Prostate gland (tissue), 2 donors: ENCODE results near the gene ZDHHC18. TPM values are rescaled to one million over a fixed set of nuclear protein-coding genes. Genes with fewer than 3 reads are reported as not detected.

ENCODE experiments used
- DNase-seq: peaks from one replicate; pipeline ENCODE4 v3.0.0-alpha.2; 2019; ENCODE audit warnings: low spot score
- H3K27ac ChIP-seq, 2 donors: fragments of 200-600 bp; sonication (generic); 2 replicates each; pipeline ENCODE4 v1.5.1; 2017 to 2019
- H3K27me3 ChIP-seq: fragments of 200-600 bp; sonication (generic); replicated peaks from 2 replicates; pipeline ENCODE4 v1.5.1; 2019; ENCODE audit not compliant: insufficient read depth
- H3K36me3 ChIP-seq, 2 donors: fragments of 200-600 bp; sonication (generic); 1 replicate in 1 of 2; 2 replicates in 1 of 2; pipeline versions ENCODE4 v1.5.1 to v1.8.1; 2017 to 2019
- H3K4me1 ChIP-seq: fragments of 200-600 bp; sonication (generic); replicated peaks from 2 replicates; pipeline ENCODE4 v1.5.1; 2019
- H3K4me3 ChIP-seq, 2 donors: fragments of 200-600 bp; sonication (generic); 2 replicates each; pipeline ENCODE4 v1.5.1; 2017 to 2019
- H3K9me3 ChIP-seq: fragments of 200-600 bp; sonication (generic); 2 replicates; pipeline ENCODE4 v1.5.1; 2017
- POLR2A ChIP-seq: fragments of 450-650 bp; IDR thresholded peaks from one replicate; pipeline ENCODE4 v1.6.1; 2016; ENCODE audit warnings: antibody characterized with exemption, mild to moderate bottlenecking
- POLR2AphosphoS5 ChIP-seq: sonication (generic); formaldehyde crosslinking; IDR thresholded peaks from one replicate; pipeline ENCODE4 v1.6.1; 2017; ENCODE audit warnings: antibody characterized with exemption
- WGBS: methylation state at CpG from one replicate; pipeline ENCODE4 v1.1.5; 2018; 5-methylcytosine and 5-hydroxymethylcytosine counted together
- intact Hi-C: fragments of 100-400 bp; cut with DNase I; formaldehyde crosslinking; loops from one replicate; pipeline ENCODE4 v1.14.2; 2022
- total RNA-seq, 2 donors: library from RNA; depleted of rRNA; stranded (reverse); fragments of >200 nt; gene quantifications; one replicate each; pipeline ENCODE4 v1.1.0, GENCODE V29; 2016
- TF ChIP-seq, protein P1 (sequence below), 4 experiments: fragments of 200-600 bp in 2 of 4; fragments of 450-650 bp in 2 of 4; sonication (generic) in 2 of 4; IDR thresholded peaks; 1 replicate in 3 of 4; 2 replicates in 1 of 4; pipeline ENCODE4 v1.5.1; 2016 to 2019; ENCODE audit warnings: antibody characterized with exemption in 4 of 4, mild to moderate bottlenecking in 2 of 4, moderate library complexity in 2 of 4

ZDHHC18 gene
- total RNA-seq, 2 donors from 2014 or later = 20.0 to 30.7 TPM

GRCh38 chr1:26788515-26788785, 38.0 kb upstream of the ZDHHC18 start:
- under 1% methylated on average over 10 of the region's 10 CpGs for WGBS
- DNase-seq = no peak
- Histone ChIP-seq H3K4me3 (peak overlapping the region; percentile 70 to 77), H3K4me1 (peaks cover 12% of the 10 kb centered on the region), H3K27ac (peak overlapping the region; percentile 99), H3K27me3 (no peaks in the 10 kb centered on the region), H3K36me3 (no peaks in the 10 kb centered on the region), H3K9me3 (no peaks in the 10 kb centered on the region)
- TF ChIP-seq POLR2AphosphoS5 = no peak
- TF ChIP-seq POLR2A = no peak
- TF ChIP-seq, protein P1, sequence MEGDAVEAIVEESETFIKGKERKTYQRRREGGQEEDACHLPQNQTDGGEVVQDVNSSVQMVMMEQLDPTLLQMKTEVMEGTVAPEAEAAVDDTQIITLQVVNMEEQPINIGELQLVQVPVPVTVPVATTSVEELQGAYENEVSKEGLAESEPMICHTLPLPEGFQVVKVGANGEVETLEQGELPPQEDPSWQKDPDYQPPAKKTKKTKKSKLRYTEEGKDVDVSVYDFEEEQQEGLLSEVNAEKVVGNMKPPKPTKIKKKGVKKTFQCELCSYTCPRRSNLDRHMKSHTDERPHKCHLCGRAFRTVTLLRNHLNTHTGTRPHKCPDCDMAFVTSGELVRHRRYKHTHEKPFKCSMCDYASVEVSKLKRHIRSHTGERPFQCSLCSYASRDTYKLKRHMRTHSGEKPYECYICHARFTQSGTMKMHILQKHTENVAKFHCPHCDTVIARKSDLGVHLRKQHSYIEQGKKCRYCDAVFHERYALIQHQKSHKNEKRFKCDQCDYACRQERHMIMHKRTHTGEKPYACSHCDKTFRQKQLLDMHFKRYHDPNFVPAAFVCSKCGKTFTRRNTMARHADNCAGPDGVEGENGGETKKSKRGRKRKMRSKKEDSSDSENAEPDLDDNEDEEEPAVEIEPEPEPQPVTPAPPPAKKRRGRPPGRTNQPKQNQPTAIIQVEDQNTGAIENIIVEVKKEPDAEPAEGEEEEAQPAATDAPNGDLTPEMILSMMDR (IDR thresholded peaks at IDR 0.05) = no peak
- intact Hi-C loops = loop anchor here (2.0 kb wide), 1 partner anchor 94 kb away; no protein-coding TSS in a partner anchor

DNA sequence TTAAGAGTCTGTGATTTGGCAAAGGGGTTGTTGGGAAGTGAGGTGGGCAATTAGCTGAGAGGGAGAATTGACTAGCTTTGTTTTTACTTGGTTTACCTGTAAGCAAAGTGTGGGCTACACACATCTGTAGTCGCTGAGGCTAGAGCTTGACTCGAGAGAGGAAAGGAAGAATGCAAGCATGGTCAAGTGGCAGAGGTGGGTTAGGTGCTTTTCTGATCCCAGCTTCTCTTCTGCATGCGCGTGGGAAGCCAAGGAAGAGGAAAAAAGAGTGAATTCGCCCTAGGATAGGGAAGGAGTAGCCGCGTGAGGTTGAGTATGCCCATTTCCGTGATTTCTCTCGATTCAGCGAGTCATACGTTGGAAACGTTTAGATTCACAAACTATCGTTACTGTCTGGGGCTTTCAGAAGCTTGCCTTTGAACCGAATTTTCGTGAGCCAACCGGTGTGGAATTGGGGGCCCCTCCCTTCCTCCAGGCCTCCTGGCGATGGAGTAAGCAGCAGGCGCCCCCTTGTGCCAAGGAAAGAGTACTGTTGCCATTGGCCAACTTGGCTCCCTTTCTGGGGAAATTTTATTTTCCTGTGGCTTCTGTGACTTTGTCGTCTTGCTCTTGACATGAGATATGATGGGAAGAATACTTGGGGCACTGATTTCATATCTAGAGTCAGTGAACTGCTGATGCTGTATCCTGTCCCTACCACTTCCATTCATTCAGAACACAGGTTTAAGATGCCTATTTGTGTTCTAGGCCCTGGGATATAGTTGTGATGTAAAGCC, 37.5 kb upstream of the ZDHHC18 start:
- no peaks in the 10 kb centered on the region for H3K36me3 ChIP-seq
- H3K4me1 ChIP-seq = peaks cover 12% of the 10 kb centered on the region
- peak overlapping the region; percentile 70 to 77 for H3K4me3 ChIP-seq
- H3K27me3 ChIP-seq = no peaks in the 10 kb centered on the region
- H3K27ac ChIP-seq = peak overlapping the region; percentile 99
- intact Hi-C loops = loop anchor here (1.0 to 2.0 kb wide), 3 partner anchors 94 to 187 kb away; no protein-coding TSS in a partner anchor
- peak; percentile 88 for DNase-seq
- H3K9me3 ChIP-seq = no peaks in the 10 kb centered on the region
- under 1% methylated on average over 19 of the region's 19 CpGs for WGBS
- TF ChIP-seq POLR2A (peak; percentile 17), POLR2AphosphoS5 (peak; percentile 89)
- TF ChIP-seq, protein P1 (IDR thresholded peaks at IDR 0.05) = peak; percentile 94 to 99 (median 96)

DNA sequence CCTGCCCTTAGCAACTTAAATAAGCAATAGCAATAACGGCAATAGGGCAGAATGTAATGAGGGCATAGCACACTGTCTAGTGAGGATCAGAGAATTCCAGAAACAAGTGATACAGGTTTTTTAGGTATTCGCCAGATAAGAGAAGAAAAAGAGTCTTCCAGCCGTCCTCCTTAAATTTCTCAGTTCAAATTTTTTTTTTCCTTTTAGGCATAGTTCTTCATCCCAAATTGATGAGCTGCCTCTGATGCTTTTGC, 36.9 kb upstream of the ZDHHC18 start:
- no peak for DNase-seq
- WGBS = 49% methylated on average over 3 of the region's 3 CpGs
- Histone ChIP-seq H3K36me3 (no peaks in the 10 kb centered on the region), H3K9me3 (no peaks in the 10 kb centered on the region), H3K27me3 (no peaks in the 10 kb centered on the region), H3K4me3 (no peak overlapping the region), H3K27ac (peak overlapping the region in 1 of 2 donors; percentile 99), H3K4me1 (peaks cover 12% of the 10 kb centered on the region)
- no peak for TF ChIP-seq POLR2AphosphoS5
- no peak for TF ChIP-seq POLR2A
- TF ChIP-seq, protein P1 (IDR thresholded peaks at IDR 0.05) = no peak
- intact Hi-C loops = loop anchor here (1.0 to 2.0 kb wide), 3 partner anchors 95 to 187 kb away; no protein-coding TSS in a partner anchor

DNA sequence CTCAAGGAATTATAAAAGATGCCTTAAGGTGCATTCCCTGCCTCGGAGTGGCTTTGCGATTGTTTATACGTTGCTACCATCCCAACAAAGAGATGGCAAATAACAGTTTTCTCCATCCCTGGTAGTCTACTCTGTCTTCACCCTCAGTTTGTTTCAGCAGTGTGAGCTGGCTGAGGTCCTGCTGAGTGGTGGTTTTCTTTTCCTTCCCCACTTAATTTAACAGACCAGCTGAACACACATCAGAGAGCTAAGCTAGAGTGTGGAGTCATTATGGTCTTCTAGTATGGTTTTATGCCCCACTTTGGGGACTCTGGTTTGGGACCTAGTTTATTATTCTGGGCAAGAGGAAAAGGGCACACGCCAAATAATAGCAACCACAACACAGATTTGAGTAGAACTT, 36.6 kb upstream of the ZDHHC18 start:
- H3K4me1 ChIP-seq = peaks cover 12% of the 10 kb centered on the region
- no peaks in the 10 kb centered on the region for H3K9me3 ChIP-seq
- intact Hi-C loops = loop anchor here (1.0 to 2.0 kb wide), 3 partner anchors 95 to 188 kb away; no protein-coding TSS in a partner anchor
- H3K4me3 ChIP-seq = no peak overlapping the region
- TF ChIP-seq POLR2A (no peak), POLR2AphosphoS5 (no peak)
- TF ChIP-seq, protein P1 (IDR thresholded peaks at IDR 0.05) = no peak
- WGBS = 65% methylated on average over 4 of the region's 4 CpGs
- no peak overlapping the region for H3K27ac ChIP-seq
- no peak for DNase-seq
- no peaks in the 10 kb centered on the region for H3K36me3 ChIP-seq
- H3K27me3 ChIP-seq = no peaks in the 10 kb centered on the region

GRCh38 chr1:26790551-26790953, 35.9 kb upstream of the ZDHHC18 start:
- no peak overlapping the region for H3K4me3 ChIP-seq
- no peak for DNase-seq
- no peaks in the 10 kb centered on the region for H3K36me3 ChIP-seq
- 63% methylated on average over 5 of the region's 5 CpGs for WGBS
- H3K4me1 ChIP-seq = peaks cover 12% of the 10 kb centered on the region
- TF ChIP-seq, protein P1 (IDR thresholded peaks at IDR 0.05) = no peak
- TF ChIP-seq POLR2AphosphoS5 = no peak
- TF ChIP-seq POLR2A = no peak
- H3K27me3 ChIP-seq = no peaks in the 10 kb centered on the region
- no peaks in the 10 kb centered on the region for H3K9me3 ChIP-seq
- intact Hi-C loops = no loop called here
- no peak overlapping the region for H3K27ac ChIP-seq
